Panc1 (cell line): Measurements from ENCODE around the gene NEAT1. TPM values are rescaled to one million over a fixed set of nuclear protein-coding genes. Genes with fewer than 3 reads are reported as not detected.

Source experiments
- ATAC-seq: fragments of 200-7000 bp; cut with Tn5 transposase; 2 replicates; pipeline ENCODE4 v1.9.1; 2020; ENCODE audit warnings: mild to moderate bottlenecking, moderate library complexity
- BruUV-seq: library from RNA; stranded (reverse); fragments of 400-500 nt; replicated peaks from 2 replicates; lab custom pipeline; 2021; lab: Mats Ljungman, UMichigan
- CTCF ChIA-PET: fragments of 300-600 bp; sonication (Branson Sonifier 250); formaldehyde crosslinking; loops from one replicate; lab custom pipeline; 2022; ENCODE audit warnings: antibody characterized with exemption; lab: Charles Lee
- POLR2A ChIA-PET: fragments of 300-600 bp; sonication (Branson Sonifier 250); formaldehyde crosslinking; loops from one replicate; lab custom pipeline; 2022; ENCODE audit warnings: antibody characterized with exemption; lab: Charles Lee
- DNase-seq: peaks from one replicate; pipeline ENCODE4 v3.0.0-alpha.2; 2010; ENCODE audit warnings: low read depth, low spot score
- H3K27ac ChIP-seq: 2 replicates; pipeline ENCODE4 v1.5.1; 2011; ENCODE audit warnings: mild to moderate bottlenecking, low read length, inconsistent platforms
- H3K27me3 ChIP-seq: fragments of 200-500 bp; sonication (Bioruptor generic); 2 replicates; pipeline ENCODE4 v1.6.0; 2014; ENCODE audit warnings: low read length, inconsistent platforms; ENCODE audit not compliant: control insufficient read depth, insufficient read depth
- H3K36me3 ChIP-seq: fragments of 200-500 bp; sonication (Bioruptor generic); 2 replicates; pipeline ENCODE4 v1.5.1; 2014; ENCODE audit warnings: inconsistent platforms, mild to moderate bottlenecking, low read length, moderate library complexity; ENCODE audit not compliant: control insufficient read depth, insufficient read depth
- H3K4me1 ChIP-seq: 2 replicates; pipeline ENCODE4 v1.5.1; 2011; ENCODE audit warnings: inconsistent platforms, mild to moderate bottlenecking, low read length, moderate library complexity; ENCODE audit not compliant: control insufficient read depth, insufficient read depth
- H3K4me3 ChIP-seq, 2 experiments: 2 replicates each; pipeline ENCODE4 v1.5.1; 2011 to 2012; ENCODE audit warnings: low read depth in 2 of 2, low read length in 2 of 2, mild to moderate bottlenecking in 2 of 2, inconsistent platforms in 1 of 2, moderate library complexity in 1 of 2
- H3K9me3 ChIP-seq: fragments of 200-500 bp; sonication (Bioruptor generic); 2 replicates; pipeline ENCODE4 v1.5.1; 2014; ENCODE audit warnings: low read depth, mild to moderate bottlenecking, inconsistent platforms, low read length, moderate library complexity; ENCODE audit not compliant: control insufficient read depth, insufficient read depth
- POLR2AphosphoS5 ChIP-seq: IDR thresholded peaks from 2 replicates; pipeline ENCODE4 v1.6.1; 2012; ENCODE audit warnings: mild to moderate bottlenecking, low read depth, low read length, moderate library complexity
- REST ChIP-seq, 2 experiments: IDR thresholded peaks; 2 replicates each; pipeline ENCODE4 v1.6.1; 2011 to 2012; ENCODE audit warnings: low read depth in 2 of 2, control low read depth in 1 of 2, low read length in 1 of 2, mild to moderate bottlenecking in 1 of 2, moderate library complexity in 1 of 2; ENCODE audit not compliant: insufficient read depth in 1 of 2
- SIN3A ChIP-seq: IDR thresholded peaks from 2 replicates; pipeline ENCODE4 v1.6.1; 2012; ENCODE audit warnings: low read depth, mild to moderate bottlenecking, low read length, moderate library complexity, borderline replicate concordance; ENCODE audit not compliant: insufficient read depth
- TCF7L2 ChIP-seq: IDR thresholded peaks from 2 replicates; pipeline ENCODE4 v1.6.1; 2011; ENCODE audit warnings: mild to moderate bottlenecking, low read depth, low read length, inconsistent platforms
- in situ Hi-C: cut with HindIII; loops from 2 replicates; pipeline ENCODE4 v1.10.0; 2016; ENCODE audit warnings: low sequenced_read_pairs, low pct_unique_long_range_greater_than_20kb
- intact Hi-C: fragments of 100-400 bp; cut with micrococcal nuclease; formaldehyde crosslinking; loops from one replicate; pipeline ENCODE4 v1.10.0; 2022; ENCODE audit not compliant: unreplicated experiment
- total RNA-seq: library from RNA; stranded (reverse); gene quantifications from one replicate; pipeline ENCODE4 v1.2.1, GENCODE V29; 2021; ENCODE audit not compliant: unreplicated experiment
- TF ChIP-seq, protein P1 (sequence below): fragments of 450-650 bp; IDR thresholded peaks from 2 replicates; pipeline ENCODE4 v1.5.1; 2017; ENCODE audit warnings: mild to moderate bottlenecking

Gene NEAT1
- total RNA-seq, 1 experiment from 2014 or later, result 731 TPM

- ChIA-PET POLR2A (no interaction called here), CTCF (no interaction called here)
- no peaks in the 10 kb centered on the region for H3K27me3 ChIP-seq
- no peaks in the 10 kb centered on the region for H3K9me3 ChIP-seq
- no peak for ATAC-seq
- H3K27ac ChIP-seq, result no peak overlapping the region
- DNase-seq, result no peak
- in situ Hi-C loops (no loop called here), intact Hi-C loops (no loop called here)
- BruUV-seq, result no TSS peak
- H3K4me3 ChIP-seq, result no peak overlapping the region
- no peaks in the 10 kb centered on the region for H3K36me3 ChIP-seq
- no peak for TF ChIP-seq TCF7L2
- no peak for TF ChIP-seq POLR2AphosphoS5
- TF ChIP-seq SIN3A, result no peak
- no peak for TF ChIP-seq REST (IDR thresholded peaks at IDR 0.05; ENCODE audit: insufficient read depth in 1 of 2, low read depth in 2 of 2, low read length in 1 of 2)
- TF ChIP-seq, protein P1, sequence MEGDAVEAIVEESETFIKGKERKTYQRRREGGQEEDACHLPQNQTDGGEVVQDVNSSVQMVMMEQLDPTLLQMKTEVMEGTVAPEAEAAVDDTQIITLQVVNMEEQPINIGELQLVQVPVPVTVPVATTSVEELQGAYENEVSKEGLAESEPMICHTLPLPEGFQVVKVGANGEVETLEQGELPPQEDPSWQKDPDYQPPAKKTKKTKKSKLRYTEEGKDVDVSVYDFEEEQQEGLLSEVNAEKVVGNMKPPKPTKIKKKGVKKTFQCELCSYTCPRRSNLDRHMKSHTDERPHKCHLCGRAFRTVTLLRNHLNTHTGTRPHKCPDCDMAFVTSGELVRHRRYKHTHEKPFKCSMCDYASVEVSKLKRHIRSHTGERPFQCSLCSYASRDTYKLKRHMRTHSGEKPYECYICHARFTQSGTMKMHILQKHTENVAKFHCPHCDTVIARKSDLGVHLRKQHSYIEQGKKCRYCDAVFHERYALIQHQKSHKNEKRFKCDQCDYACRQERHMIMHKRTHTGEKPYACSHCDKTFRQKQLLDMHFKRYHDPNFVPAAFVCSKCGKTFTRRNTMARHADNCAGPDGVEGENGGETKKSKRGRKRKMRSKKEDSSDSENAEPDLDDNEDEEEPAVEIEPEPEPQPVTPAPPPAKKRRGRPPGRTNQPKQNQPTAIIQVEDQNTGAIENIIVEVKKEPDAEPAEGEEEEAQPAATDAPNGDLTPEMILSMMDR, result no peak
- H3K4me1 ChIP-seq, result no peaks in the 10 kb centered on the region
Measured at GRCh38 chr11:65375012-65375411, 47.6 kb upstream of the NEAT1 start.

- intact Hi-C loops (no loop called here), in situ Hi-C loops (no loop called here)
- DNase-seq, result no peak
- Histone ChIP-seq H3K27ac (no peak overlapping the region), H3K36me3 (no peaks in the 10 kb centered on the region), H3K9me3 (no peaks in the 10 kb centered on the region), H3K27me3 (no peaks in the 10 kb centered on the region), H3K4me3 (no peak overlapping the region), H3K4me1 (no peaks in the 10 kb centered on the region)
- ChIA-PET CTCF (no interaction called here), POLR2A (interaction anchor here (0.7 kb wide), 1 partner anchor 45 kb away, joined by 10 read pairs; no protein-coding TSS in a partner anchor)
- no peak for ATAC-seq
- no peak for TF ChIP-seq REST (IDR thresholded peaks at IDR 0.05; ENCODE audit: insufficient read depth in 1 of 2, low read depth in 2 of 2, low read length in 1 of 2)
- no peak for TF ChIP-seq TCF7L2
- no peak for TF ChIP-seq POLR2AphosphoS5
- TF ChIP-seq, protein P1, result no peak
- no peak for TF ChIP-seq SIN3A
- no TSS peak for BruUV-seq
Measured at GRCh38 chr11:65376138-65376713, 46.4 kb upstream of the NEAT1 start.
